SK-N-MC (cell line): ENCODE results near the gene BCL10.

Experiments used
- EZH2 ChIP-seq: fragments of 200-600 bp; sonication (generic); IDR thresholded peaks from one replicate; pipeline ENCODE4 v1.6.1; 2017; ENCODE audit warnings: antibody characterized with exemption
- FOXP2 ChIP-seq: optimal IDR thresholded peaks from 2 replicates; pipeline ENCODE3; 2011; ENCODE audit warnings: mild to moderate bottlenecking, moderate library complexity; ENCODE audit not compliant: insufficient read depth; ENCODE audit errors: extremely low read length, control extremely low read depth
- POLR2AphosphoS5 ChIP-seq: IDR thresholded peaks from 2 replicates; pipeline ENCODE4 v1.6.1; 2012; ENCODE audit warnings: mild to moderate bottlenecking, low read depth, low read length, borderline replicate concordance

- TF ChIP-seq EZH2, result no peak
- TF ChIP-seq FOXP2, result no peak
- TF ChIP-seq POLR2AphosphoS5, result no peak
Observed at GRCh38 chr1:85267313-85267712, 9.1 kb downstream of the BCL10 start.
